ENCODE measurements around the gene ZXDC. TPM values are rescaled to one million over a fixed set of nuclear protein-coding genes. Genes with fewer than 3 reads are reported as not detected.

ZXDC gene
- total RNA-seq, 4 donors from 2014 or later = 16.0 to 34.5 (median 27.3) TPM

DNA sequence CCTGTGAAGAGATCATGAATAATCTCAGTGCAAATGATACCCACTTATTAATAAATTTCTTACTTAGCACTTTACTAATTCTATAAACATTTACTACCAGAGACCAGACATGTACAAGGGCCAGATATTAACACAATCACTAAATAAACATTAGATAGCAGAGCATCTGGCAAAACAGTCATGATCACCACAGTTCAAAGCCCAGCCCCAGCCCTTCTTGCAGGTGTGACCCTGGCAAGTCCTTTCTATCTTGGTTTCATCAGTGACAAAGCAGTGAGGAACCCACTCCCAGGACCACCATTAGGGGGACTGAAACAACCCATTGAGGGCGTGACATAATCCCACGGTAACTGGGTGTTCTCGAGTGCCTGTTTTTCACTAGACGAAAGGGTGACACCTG, 11.6 kb downstream of the ZXDC start:
- peaks cover 0 to 22% (median 0%) of the 10 kb centered on the region in 3 donors for H3K4me1 ChIP-seq
- peaks cover 37 to 100% (median 77%) of the 10 kb centered on the region in 3 donors for H3K36me3 ChIP-seq
- no CpG with 5 or more reads among the region's 4 CpGs for WGBS, 2 donors
- H3K9me3 ChIP-seq = no peaks in the 10 kb centered on the region
- no peak overlapping the region for H3K4me3 ChIP-seq
- no peak overlapping the region for H3K27ac ChIP-seq
- no peaks in the 10 kb centered on the region for H3K27me3 ChIP-seq
- intact Hi-C loops (cut with DNase I) = no loop called here
- no peak for DNase-seq
- no peak for TF ChIP-seq POLR2A (IDR thresholded peaks at IDR 0.05)
- TF ChIP-seq, protein P1, sequence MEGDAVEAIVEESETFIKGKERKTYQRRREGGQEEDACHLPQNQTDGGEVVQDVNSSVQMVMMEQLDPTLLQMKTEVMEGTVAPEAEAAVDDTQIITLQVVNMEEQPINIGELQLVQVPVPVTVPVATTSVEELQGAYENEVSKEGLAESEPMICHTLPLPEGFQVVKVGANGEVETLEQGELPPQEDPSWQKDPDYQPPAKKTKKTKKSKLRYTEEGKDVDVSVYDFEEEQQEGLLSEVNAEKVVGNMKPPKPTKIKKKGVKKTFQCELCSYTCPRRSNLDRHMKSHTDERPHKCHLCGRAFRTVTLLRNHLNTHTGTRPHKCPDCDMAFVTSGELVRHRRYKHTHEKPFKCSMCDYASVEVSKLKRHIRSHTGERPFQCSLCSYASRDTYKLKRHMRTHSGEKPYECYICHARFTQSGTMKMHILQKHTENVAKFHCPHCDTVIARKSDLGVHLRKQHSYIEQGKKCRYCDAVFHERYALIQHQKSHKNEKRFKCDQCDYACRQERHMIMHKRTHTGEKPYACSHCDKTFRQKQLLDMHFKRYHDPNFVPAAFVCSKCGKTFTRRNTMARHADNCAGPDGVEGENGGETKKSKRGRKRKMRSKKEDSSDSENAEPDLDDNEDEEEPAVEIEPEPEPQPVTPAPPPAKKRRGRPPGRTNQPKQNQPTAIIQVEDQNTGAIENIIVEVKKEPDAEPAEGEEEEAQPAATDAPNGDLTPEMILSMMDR (IDR thresholded peaks at IDR 0.05) = no peak

DNA sequence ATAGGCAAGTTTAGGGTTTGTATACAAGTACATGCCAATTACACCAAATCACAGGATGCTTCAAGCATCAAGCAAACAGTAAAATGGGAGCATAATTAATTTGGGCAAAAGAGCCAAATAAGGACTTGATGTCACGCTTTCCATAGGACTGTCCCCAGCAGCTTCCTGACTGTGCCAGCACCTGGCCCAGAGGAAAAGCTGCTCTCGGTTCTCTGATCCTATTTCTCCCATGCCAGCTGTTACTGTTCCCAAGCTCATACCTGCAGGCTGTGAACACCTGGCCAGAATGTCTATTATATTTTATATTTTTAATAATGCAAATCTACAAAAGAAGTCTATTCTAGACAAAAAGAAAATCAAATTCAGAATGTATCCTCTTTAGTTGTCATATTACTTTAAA, 12.2 kb downstream of the ZXDC start:
- 94 to 95% methylated on average over 2 of the region's 2 CpGs for WGBS, 2 donors
- Histone ChIP-seq H3K4me3 (no peak overlapping the region), H3K27ac (no peak overlapping the region), H3K27me3 (no peaks in the 10 kb centered on the region), H3K4me1 (peaks cover 0 to 18% (median 0%) of the 10 kb centered on the region in 3 donors), H3K9me3 (no peaks in the 10 kb centered on the region), H3K36me3 (peaks cover 33 to 100% (median 77%) of the 10 kb centered on the region in 3 donors)
- intact Hi-C loops (cut with DNase I) = no loop called here
- no peak for DNase-seq
- TF ChIP-seq, protein P1 (IDR thresholded peaks at IDR 0.05) = no peak
- TF ChIP-seq POLR2A (IDR thresholded peaks at IDR 0.05) = no peak

DNA sequence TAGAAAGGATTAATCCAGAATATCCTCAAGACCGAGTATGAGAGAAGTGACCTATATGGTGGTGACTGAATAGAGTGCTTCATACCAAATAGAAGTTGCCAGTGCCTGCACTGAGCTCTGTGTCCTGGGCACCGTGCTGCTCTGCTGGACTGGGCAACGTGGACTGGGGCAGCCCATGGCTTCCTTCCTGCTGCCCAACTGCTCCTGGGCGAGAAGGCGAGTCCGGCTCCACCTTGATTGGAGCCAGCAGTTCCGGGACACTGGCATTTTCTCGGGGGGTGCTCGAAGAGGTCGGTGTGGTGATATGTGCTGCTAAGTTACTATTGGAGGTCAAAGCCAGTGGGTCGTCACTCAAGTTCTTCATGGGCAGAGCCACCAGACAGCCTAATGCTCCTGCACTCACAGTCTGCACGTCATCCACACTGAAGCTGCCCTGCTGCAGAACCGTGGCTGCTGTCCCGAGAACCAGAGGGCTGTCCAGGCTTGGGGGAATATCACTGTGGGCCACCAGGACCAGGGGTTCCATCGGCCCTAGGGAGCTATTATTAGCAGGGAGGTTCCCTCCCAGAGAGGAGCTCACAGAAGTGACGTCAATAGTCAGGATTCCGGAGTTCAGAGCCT, 14.1 kb downstream of the ZXDC start:
- Histone ChIP-seq H3K9me3 (no peaks in the 10 kb centered on the region), H3K27ac (no peak overlapping the region)
- intact Hi-C loops (cut with DNase I) = no loop called here

DNA sequence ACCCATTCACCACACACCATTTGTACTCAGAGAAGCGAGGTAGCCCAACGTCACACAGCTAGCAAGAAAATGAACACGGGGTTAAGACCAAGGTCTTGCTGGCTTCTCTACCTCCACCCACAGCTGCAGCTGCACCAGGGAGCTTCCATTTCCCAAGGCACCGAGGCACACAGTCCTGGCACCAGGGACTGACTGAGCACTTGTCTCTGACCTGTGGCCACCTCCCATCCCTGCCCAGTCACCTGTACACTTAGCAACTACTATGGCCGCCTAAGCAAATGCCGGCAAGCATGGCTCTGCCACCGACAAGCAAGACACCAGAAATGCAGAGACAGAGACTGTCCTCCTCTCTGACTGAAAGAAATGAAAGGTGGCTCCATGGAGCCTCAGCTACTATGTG, 15.3 kb downstream of the ZXDC start:
- Histone ChIP-seq H3K4me1 (peaks cover 0 to 1% (median 0%) of the 10 kb centered on the region in 3 donors), H3K27ac (no peak overlapping the region), H3K36me3 (peaks cover 27 to 100% (median 55%) of the 10 kb centered on the region in 3 donors), H3K4me3 (no peak overlapping the region), H3K9me3 (no peaks in the 10 kb centered on the region), H3K27me3 (no peaks in the 10 kb centered on the region)
- WGBS, 2 donors = 88 to 90% methylated on average over 2 to 4 of the region's 7 CpGs
- TF ChIP-seq POLR2A (IDR thresholded peaks at IDR 0.05) = no peak
- TF ChIP-seq, protein P1 (IDR thresholded peaks at IDR 0.05) = no peak
- intact Hi-C loops (cut with DNase I) = no loop called here
- no peak for DNase-seq

More for the DNA sequence above, 14.1 kb downstream of the ZXDC start:
- TF ChIP-seq, protein P1 (IDR thresholded peaks at IDR 0.05) = no peak
- no peak for TF ChIP-seq POLR2A (IDR thresholded peaks at IDR 0.05)
- Histone ChIP-seq H3K27me3 (no peaks in the 10 kb centered on the region), H3K4me3 (no peak overlapping the region), H3K36me3 (peaks cover 31 to 100% (median 66%) of the 10 kb centered on the region in 3 donors), H3K4me1 (peaks cover 0 to under 1% (median 0%) of the 10 kb centered on the region in 3 donors)
- 82 to 87% methylated on average over 3 to 6 of the region's 17 CpGs for WGBS, 2 donors
- no peak for DNase-seq

DNA sequence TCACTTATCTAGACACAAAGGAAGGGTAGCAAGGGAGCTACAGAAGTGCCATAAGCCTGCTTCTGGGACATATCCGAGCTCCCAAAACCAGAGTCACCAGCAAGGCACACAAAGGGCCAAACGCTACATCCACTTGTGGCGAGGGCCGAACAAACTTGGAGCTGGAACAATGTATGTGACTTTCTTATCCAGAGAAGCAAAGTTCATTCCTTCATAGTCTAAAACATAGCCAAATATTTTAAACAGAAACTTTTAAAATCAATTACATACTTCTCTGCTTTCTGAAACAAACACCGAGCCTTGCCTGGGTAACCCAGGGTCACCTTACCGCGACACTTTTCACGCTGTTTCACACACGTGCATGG, 15.9 kb downstream of the ZXDC start:
- intact Hi-C loops (cut with DNase I) = no loop called here

More for the DNA sequence above, 15.9 kb downstream of the ZXDC start:
- H3K27me3 ChIP-seq = no peaks in the 10 kb centered on the region
- DNase-seq = no peak
- peaks cover 21 to 100% (median 52%) of the 10 kb centered on the region in 3 donors for H3K36me3 ChIP-seq
- TF ChIP-seq, protein P1 (IDR thresholded peaks at IDR 0.05) = no peak
- TF ChIP-seq POLR2A (IDR thresholded peaks at IDR 0.05) = no peak
- no peak overlapping the region for H3K4me3 ChIP-seq
- no peaks in the 10 kb centered on the region for H3K9me3 ChIP-seq
- H3K27ac ChIP-seq = no peak overlapping the region
- WGBS, 2 donors = 81 to 88% methylated on average over 9 of the region's 9 CpGs
- H3K4me1 ChIP-seq = peaks cover 0 to 4% (median 0%) of the 10 kb centered on the region in 3 donors

Data from esophagus squamous epithelium (tissue), 5 donors.